ENCODE data around the gene HLF. TPM values are rescaled to one million over a fixed set of nuclear protein-coding genes. Genes with fewer than 3 reads are reported as not detected.

HLF gene
- total and polyA plus RNA-seq, 2 donors (not counting 1 experiment from before 2014, with no cell fraction given) = 0.10 TPM; not detected in 1

- H3K9me3 ChIP-seq (ENCODE audit: control extremely low read depth in 1 of 3, control insufficient read depth in 2 of 3, insufficient read depth in 1 of 3, low read length in 2 of 3) = peaks cover 0 to 32% (median 0%) of the 10 kb centered on the region in 3 donors
- WGBS (ENCODE audit: insufficient coverage) = no CpG with 5 or more reads among the region's 11 CpGs
- intact Hi-C loops (cut with micrococcal nuclease) = loop anchor here (10.0 kb wide), 1 partner anchor 303 kb away; the partner anchor contains the start of genes COX11 and STXBP4
- H3K4me3 Mint-ChIP-seq = no peak overlapping the region
- H3K79me2 ChIP-seq (ENCODE audit: control insufficient read depth, insufficient read depth, low read length) = no peaks in the 10 kb centered on the region
- no peak overlapping the region for H3K9ac ChIP-seq (ENCODE audit: low read length)
- DNase-seq = no peak
- no peaks in the 10 kb centered on the region for H4K20me1 ChIP-seq (ENCODE audit: control insufficient read depth, insufficient read depth, low read length, poor library complexity, severe bottlenecking)
- POLR2A ChIA-PET = no interaction called here
- H3K27ac Mint-ChIP-seq = no peak overlapping the region
- no peaks in the 10 kb centered on the region for H3K9me3 Mint-ChIP-seq (ENCODE audit: insufficient read depth)
- peaks cover 27 to 29% of the 10 kb centered on the region in 2 donors for H3K4me1 ChIP-seq (ENCODE audit: control insufficient read depth in 2 of 2, insufficient read depth in 2 of 2, low read length in 2 of 2)
- H3K36me3 ChIP-seq (replicated peaks in 1 of 2; ENCODE audit: control extremely low read depth in 1 of 2, control insufficient read depth in 1 of 2, extremely low read depth in 1 of 2, insufficient read depth in 2 of 2, low read length in 1 of 2) = no peaks in the 10 kb centered on the region
- TF ChIP-seq EZH2 (IDR thresholded peaks at IDR 0.05; ENCODE audit: borderline replicate concordance, insufficient read depth, low read depth, low read length, poor library complexity, severe bottlenecking) (no peak), CTCF (IDR thresholded peaks at IDR 0.05) (no peak)
- H3K4me3 ChIP-seq (ENCODE audit: control extremely low read depth in 1 of 5, extremely low read depth in 1 of 5, insufficient read depth in 1 of 5, low read depth in 2 of 5, low read length in 4 of 5) = no peak overlapping the region
- H3K4me2 ChIP-seq (replicated peaks; ENCODE audit: low read depth, low read length, poor library complexity, severe bottlenecking) = no peak overlapping the region
- peaks cover 25% of the 10 kb centered on the region for H3K4me1 Mint-ChIP-seq
- peaks cover 77% of the 10 kb centered on the region for H3K27me3 Mint-ChIP-seq
- CTCF ChIA-PET = no interaction called here
- H2AFZ ChIP-seq (ENCODE audit: insufficient read depth, low read depth, low read length, poor library complexity, severe bottlenecking) = no peak overlapping the region
- H3K27ac ChIP-seq (ENCODE audit: low read length in 2 of 2) = no peak overlapping the region
- ATAC-seq (ENCODE audit: low read depth) = no peak
- peaks cover 0 to 73% (median 47%) of the 10 kb centered on the region in 4 experiments for H3K27me3 ChIP-seq (replicated peaks in 1 of 4; ENCODE audit: control extremely low read depth in 1 of 4, control insufficient read depth in 3 of 4, insufficient read depth in 4 of 4, low read length in 3 of 4)
Measured at GRCh38 chr17:55267777-55268648, 3.3 kb downstream of the HLF start.
